K562 (cell line): ENCODE data around the gene RNF214. TPM values are rescaled to one million over a fixed set of nuclear protein-coding genes. Genes with fewer than 3 reads are reported as not detected.

Experiments
- ATAC-seq: fragments of 200-7000 bp; cut with Tn5 transposase; 3 replicates; pipeline ENCODE4 v1.9.1; 2020; ENCODE audit warnings: moderate library complexity
- BruUV-seq: library from RNA; stranded (reverse); fragments of 400-500 nt; replicated peaks from 2 replicates; lab custom pipeline; 2021; lab: Mats Ljungman, UMichigan
- CTCF ChIA-PET: fragments of 300-600 bp; formaldehyde crosslinking; extraction: SDS; loops from one replicate; lab custom pipeline; 2021; ENCODE audit warnings: low intra/inter-chr PET ratio; lab: Yijun Ruan, JAX
- POLR2A ChIA-PET: fragments of 300-600, 350-650 bp; sonication (Branson Sonifier 250); formaldehyde crosslinking; extraction: SDS; loops from one replicate; lab custom pipeline; 2021; ENCODE audit warnings: antibody characterized with exemption, inconsistent platforms; lab: Yijun Ruan, JAX
- DNase-seq, 4 experiments: peaks; one replicate each; pipeline versions ENCODE4 v3.0.0 to v3.0.0-alpha.2; 2011 to 2018; ENCODE audit warnings: low spot score in 3 of 4, mixed read lengths in 3 of 4; ENCODE audit errors: extremely low read depth in 1 of 4
- FAIRE-seq: peaks from 2 replicates; lab custom pipeline; 2011; peaks lifted over from hg19 to GRCh38; lab: Jason Lieb, UNC
- H2AFZ ChIP-seq: 2 replicates; pipeline ENCODE4 v1.6.0; 2011; ENCODE audit warnings: low read depth, low read length, control low read depth, inconsistent platforms
- H3K27ac ChIP-seq: fragments of 200-600 bp; 3 replicates; pipeline ENCODE4 v1.8.0; 2011; ENCODE audit warnings: low read depth, mild to moderate bottlenecking, control low read depth, inconsistent platforms, low read length, moderate library complexity, mixed read lengths; ENCODE audit errors: extremely low read depth
- H3K27me3 ChIP-seq, 2 experiments: fragments of 300-600 bp in 1 of 2; 2 replicates in 1 of 2; 3 replicates in 1 of 2; pipeline versions ENCODE4 v1.6.0 to v1.8.0; 2011; ENCODE audit warnings: inconsistent platforms in 2 of 2, low read length in 2 of 2, mild to moderate bottlenecking in 1 of 2, mixed read lengths in 1 of 2, moderate library complexity in 1 of 2; ENCODE audit not compliant: control insufficient read depth in 2 of 2, insufficient read depth in 2 of 2
- H3K36me3 ChIP-seq: fragments of 300-600 bp; 3 replicates; pipeline ENCODE4 v1.8.0; 2011; ENCODE audit warnings: mild to moderate bottlenecking, low read length, inconsistent platforms; ENCODE audit not compliant: control insufficient read depth, insufficient read depth
- H3K4me1 ChIP-seq, 2 experiments: fragments of 200-600 bp in 1 of 2; replicated peaks in 1 of 2; 2 replicates in 1 of 2; 3 replicates in 1 of 2; pipeline versions ENCODE4 v1.5.1 to v1.8.0; 2011; ENCODE audit warnings: inconsistent platforms in 2 of 2, low read length in 2 of 2, mild to moderate bottlenecking in 1 of 2, mixed read lengths in 1 of 2, moderate library complexity in 1 of 2; ENCODE audit not compliant: control insufficient read depth in 2 of 2, insufficient read depth in 2 of 2
- H3K4me2 ChIP-seq: 2 replicates; pipeline ENCODE4 v1.6.1; 2011; ENCODE audit warnings: low read length, control low read depth, inconsistent platforms, mixed read lengths; ENCODE audit not compliant: insufficient read depth
- H3K4me3 ChIP-seq: fragments of 200-600 bp; sonication (generic), shearing (Covaris generic); 2 replicates; pipeline ENCODE4 v1.5.1; 2016; ENCODE audit warnings: control low read depth, inconsistent platforms
- H3K79me2 ChIP-seq: fragments of 200-600 bp; 3 replicates; pipeline ENCODE4 v1.8.0; 2011; ENCODE audit warnings: low read length, inconsistent platforms; ENCODE audit not compliant: control insufficient read depth, insufficient read depth
- H3K9ac ChIP-seq, 2 experiments: 2 replicates each; pipeline versions ENCODE4 v1.6.0 to v1.6.1; 2011; ENCODE audit warnings: low read depth in 2 of 2, low read length in 2 of 2, control low read depth in 1 of 2, inconsistent platforms in 1 of 2, mild to moderate bottlenecking in 1 of 2, mixed read lengths in 1 of 2; ENCODE audit not compliant: insufficient read depth in 1 of 2
- H3K9me1 ChIP-seq: one replicate; pipeline ENCODE4 v1.6.0; 2011; ENCODE audit warnings: inconsistent platforms, mild to moderate bottlenecking, low read length, moderate library complexity; ENCODE audit not compliant: control insufficient read depth, insufficient read depth
- H3K9me3 ChIP-seq: replicated peaks from 2 replicates; pipeline ENCODE4 v1.5.1; 2011; ENCODE audit warnings: low read depth, low read length, inconsistent platforms; ENCODE audit not compliant: control insufficient read depth, insufficient read depth
- H4K20me1 ChIP-seq: replicated peaks from 2 replicates; pipeline ENCODE4 v1.6.1; 2011; ENCODE audit warnings: low read length, inconsistent platforms, mixed read lengths; ENCODE audit not compliant: control insufficient read depth, insufficient read depth
- ATF4 ChIP-seq: fragments of 450-650 bp; formaldehyde crosslinking; IDR thresholded peaks from 2 replicates; pipeline ENCODE4 v1.4.0; 2022; ENCODE audit warnings: mild to moderate bottlenecking, moderate library complexity
- FIP1L1 ChIP-seq: fragments of 200-400 bp; formaldehyde crosslinking; IDR thresholded peaks from 2 replicates; pipeline ENCODE4 v1.6.1; 2018; ENCODE audit warnings: mild to moderate bottlenecking, low read depth, low read length; ENCODE audit not compliant: poor library complexity, severe bottlenecking
- GTF2E2 ChIP-seq: fragments of 200-800 bp; sonication (Bioruptor generic); IDR thresholded peaks from 2 replicates; pipeline ENCODE4 v1.6.1; 2016; ENCODE audit warnings: missing genetic modification characterization, missing compliant biosample characterization
- JUN ChIP-seq, 2 experiments: sonication (generic) in 1 of 2; formaldehyde crosslinking in 1 of 2; IDR thresholded peaks; 2 replicates each; pipeline versions ENCODE4 v1.6.1 to v1.8.0; 2012 to 2022; ENCODE audit warnings: borderline replicate concordance in 2 of 2, mild to moderate bottlenecking in 2 of 2, improper control_type of control experiment in 1 of 2, low read depth in 1 of 2, low read length in 1 of 2, missing genetic modification reagents in 1 of 2
- PATZ1 ChIP-seq: fragments of 250-450 bp; sonication (Bioruptor Pico); IDR thresholded peaks from 2 replicates; pipeline ENCODE4 v1.5.0; 2020; ENCODE audit warnings: mild to moderate bottlenecking, borderline replicate concordance
- PML ChIP-seq: IDR thresholded peaks from 2 replicates; pipeline ENCODE4 v1.6.1; 2012; ENCODE audit warnings: low read length, inconsistent platforms
- POLR3G ChIP-seq: IDR thresholded peaks from 2 replicates; pipeline ENCODE4 v1.6.1; 2011; ENCODE audit not compliant: insufficient read length, insufficient replicate concordance; ENCODE audit errors: extremely low read depth
- RB1 ChIP-seq: fragments of 450-650 bp; IDR thresholded peaks from 2 replicates; pipeline ENCODE4 v1.6.1; 2017; ENCODE audit warnings: low read depth, mild to moderate bottlenecking
- RUNX1 ChIP-seq: sonication (generic); IDR thresholded peaks from 2 replicates; pipeline ENCODE4 v1.6.1; 2016; ENCODE audit warnings: antibody characterized with exemption, low read depth
- ZBTB33 ChIP-seq: sonication (generic); formaldehyde crosslinking; IDR thresholded peaks from 2 replicates; pipeline ENCODE4 v1.8.1; 2023; ENCODE audit warnings: mild to moderate bottlenecking, missing genetic modification reagents
- ZNF133 ChIP-seq: fragments of 250-450 bp; sonication (Bioruptor Pico); IDR thresholded peaks from 2 replicates; pipeline ENCODE4 v1.4.0; 2020; ENCODE audit warnings: mild to moderate bottlenecking
- WGBS: fragments of 100-300 bp; shearing (Covaris generic); methylation state at CpG from one replicate; pipeline ENCODE4 v1.1.6; 2016; ENCODE audit warnings: low coverage, mixed read lengths; ENCODE audit not compliant: insufficient coverage; ENCODE audit errors: missing lambda C conversion rate; 5-methylcytosine and 5-hydroxymethylcytosine counted together
- in situ Hi-C: fragments of 300-500 bp; cut with MboI; formaldehyde crosslinking; loops from 4 replicates; pipeline ENCODE4 v1.15.0; 2018; ENCODE audit warnings: inconsistent platforms, mixed read lengths
- intact Hi-C: fragments of 100-400 bp; cut with micrococcal nuclease; formaldehyde crosslinking; loops from 2 replicates; pipeline ENCODE4 v1.14.2; 2022
- polyA plus RNA-seq, 8 experiments: library from polyadenylated mRNA; depleted of rRNA in 4 of 8; stranded (reverse) in 5 of 8; unstranded in 3 of 8; fragments of >200 nt; fragmentation: Nextera tagmentation in 2 of 8; fragmentation: Illumina TruSeq in 1 of 8; extraction: Ambion mirVana in 2 of 8; extraction: Trizol in 1 of 8; gene quantifications; 2 replicates each; pipeline versions ENCODE4 v1.2.1 to v1.2.3, GENCODE V29; 2011 to 2014; ENCODE audit warnings: inconsistent platforms in 1 of 8, missing spikeins in 1 of 8
- total RNA-seq, 7 experiments: library from RNA; depleted of rRNA in 6 of 7; stranded (reverse); fragments of >200 nt in 6 of 7; fragmentation: Illumina TruSeq in 2 of 7; extraction: Trizol in 2 of 7; gene quantifications; 2 replicates each; pipeline versions ENCODE4 v1.2.1 to v1.2.3, GENCODE V29; 2011 to 2021; ENCODE audit warnings: low replicate concordance in 1 of 7

The RNF214 gene
- total and polyA plus RNA-seq, 9 of the 15 experiments (the other 6 are each of a cell fraction or from before 2014, with no cell fraction given), result 6.6 to 24.8 (median 11.9) TPM

GRCh38 chr11:117314840-117315239 is 82.4 kb downstream of the RNF214 start:
- Histone ChIP-seq H3K36me3 (no peaks in the 10 kb centered on the region), H3K27me3 (peaks cover 6 to 32% of the 10 kb centered on the region in 2 experiments; a peak in 4 of 5 replicates), H3K9ac (no peak overlapping the region)
- POLR2A ChIA-PET, result no interaction called here
- TF ChIP-seq ATF4 (CRISPR knock-in tag), result no peak
- TF ChIP-seq POLR3G, result no peak
- no peak for TF ChIP-seq ZBTB33 (CRISPR knock-in tag)
- no peak for TF ChIP-seq RUNX1
- TF ChIP-seq JUN (IDR thresholded peaks at IDR 0.05; ENCODE audit: borderline replicate concordance, low read depth, low read length), result no peak
- no peak for TF ChIP-seq JUN (CRISPR knock-in tag; IDR thresholded peaks at IDR 0.05; ENCODE audit: borderline replicate concordance)
- no peak for TF ChIP-seq ZNF133 (CRISPR knock-in tag)
- TF ChIP-seq RB1, result no peak
- no peak for TF ChIP-seq PML
- TF ChIP-seq GTF2E2, result no peak
- TF ChIP-seq PATZ1 (CRISPR knock-in tag), result no peak
- TF ChIP-seq FIP1L1, result no peak
- TF ChIP-seq, all 486 proteins: peak for 0
- no peak overlapping the region for H3K4me2 ChIP-seq
- no peak overlapping the region for H3K27ac ChIP-seq
- no peak overlapping the region for H3K4me3 ChIP-seq
- H3K9me3 ChIP-seq, result no peaks in the 10 kb centered on the region
- H3K4me1 ChIP-seq, result peaks cover 0 to 19% of the 10 kb centered on the region in 2 experiments; a peak in 2 of 5 replicates
- 0 out of 2 replicates have a peak, but pooled peaks cover 4% of the 10 kb centered on the region for H4K20me1 ChIP-seq
- ATAC-seq (peak; percentile 69), FAIRE-seq (no peak), DNase-seq (peak in 2 of 4 experiments; percentile 53 to 55)
- intact Hi-C loops, result no loop called here
- CTCF ChIA-PET, result no interaction called here
- no peaks in the 10 kb centered on the region for H3K79me2 ChIP-seq
- no TSS peak for BruUV-seq
- H2AFZ ChIP-seq, result no peak overlapping the region
- in situ Hi-C loops, result no loop called here
- WGBS, result 8% methylated on average over 4 of the region's 10 CpGs
- no peaks in the 10 kb centered on the region for H3K9me1 ChIP-seq
